Gastroesophageal sphincter (tissue), 4 donors: ENCODE data around the gene SVOPL. TPM values are rescaled to one million over a fixed set of nuclear protein-coding genes. Genes with fewer than 3 reads are reported as not detected.

Experiments used
- ATAC-seq: fragments of 150-250 bp; one replicate; pipeline ENCODE4 v1.9.1; 2016; ENCODE audit warnings: mild to moderate bottlenecking, moderate library complexity
- H3K27ac ChIP-seq, 4 donors: fragments of 200-600 bp; sonication (generic) in 3 of 4; 1 replicate in 3 of 4; 2 replicates in 1 of 4; pipeline ENCODE4 v1.5.1; 2016 to 2019
- H3K27me3 ChIP-seq: fragments of 200-600 bp; sonication (generic); one replicate; pipeline ENCODE4 v1.5.1; 2019
- H3K36me3 ChIP-seq, 2 donors: fragments of 200-600 bp; sonication (generic); one replicate each; pipeline ENCODE4 v1.5.1; 2019; ENCODE audit warnings: control low read depth in 1 of 2
- H3K4me1 ChIP-seq, 3 donors: fragments of 200-600 bp; sonication (generic); 1 replicate in 2 of 3; 2 replicates in 1 of 3; pipeline ENCODE4 v1.5.1; 2016 to 2019; ENCODE audit warnings: control low read depth in 2 of 3
- H3K4me3 ChIP-seq, 2 donors: fragments of 200-600 bp; sonication (generic); one replicate each; pipeline ENCODE4 v1.5.1; 2019; ENCODE audit warnings: mild to moderate bottlenecking in 1 of 2, moderate library complexity in 1 of 2
- H3K9me3 ChIP-seq, 3 donors: fragments of 200-600 bp; sonication (generic); one replicate each; pipeline ENCODE4 v1.5.1; 2017 to 2019; ENCODE audit warnings: control low read depth in 2 of 3
- CTCF ChIP-seq, 4 experiments: fragments of 200-600 bp in 2 of 4; fragments of 450-650 bp in 2 of 4; sonication (generic) in 1 of 4; IDR thresholded peaks; one replicate each; pipeline ENCODE4 v1.5.1; 2017 to 2019; ENCODE audit warnings: antibody characterized with exemption in 4 of 4, mild to moderate bottlenecking in 2 of 4, moderate library complexity in 2 of 4
- EP300 ChIP-seq: sonication (generic); formaldehyde crosslinking; IDR thresholded peaks from one replicate; pipeline ENCODE4 v1.6.1; 2017; ENCODE audit warnings: antibody characterized with exemption, mild to moderate bottlenecking
- POLR2A ChIP-seq, 2 donors: fragments of 450-650 bp; IDR thresholded peaks; one replicate each; pipeline ENCODE4 v1.6.1; 2017; ENCODE audit warnings: antibody characterized with exemption in 2 of 2, mild to moderate bottlenecking in 2 of 2, moderate library complexity in 1 of 2
- POLR2AphosphoS5 ChIP-seq: sonication (generic); formaldehyde crosslinking; IDR thresholded peaks from one replicate; pipeline ENCODE4 v1.6.1; 2017; ENCODE audit warnings: antibody characterized with exemption
- WGBS, 2 donors: methylation state at CpG; one replicate each; pipeline ENCODE4 v1.1.5; 2018; ENCODE audit warnings: low coverage in 1 of 2; 5-methylcytosine and 5-hydroxymethylcytosine counted together
- total RNA-seq, 4 donors: library from RNA; depleted of rRNA; stranded (reverse); fragments of >200 nt; gene quantifications; one replicate each; pipeline ENCODE4 v1.1.0, GENCODE V29; 2016

The SVOPL gene
- total RNA-seq, 4 donors from 2014 or later = 0.08 TPM; not detected in 3

GRCh38 chr7:138665249-138665648 is 35.9 kb downstream of the SVOPL start:
- ATAC-seq = no peak
- WGBS, 2 donors = 66 to 100% methylated on average over 2 to 4 of the region's 4 CpGs
- TF ChIP-seq POLR2AphosphoS5 = no peak

GRCh38 chr7:138663725-138664710 is 37.1 kb downstream of the SVOPL start:
- WGBS, 2 donors = 33 to 34% methylated on average over 27 to 50 of the region's 59 CpGs
- Histone ChIP-seq H3K27ac (no peak overlapping the region), H3K27me3 (peaks cover 67% of the 10 kb centered on the region), H3K4me3 (peak overlapping the region in 1 of 2 donors; percentile 14), H3K36me3 (no peaks in the 10 kb centered on the region), H3K4me1 (peaks cover 0 to 9% (median 0%) of the 10 kb centered on the region in 3 donors), H3K9me3 (peaks cover 0 to 6% (median 0%) of the 10 kb centered on the region in 3 donors)
- no peak for TF ChIP-seq EP300
- TF ChIP-seq POLR2AphosphoS5 = no peak
- TF ChIP-seq POLR2A (IDR thresholded peaks at IDR 0.05) = no peak
- no peak for TF ChIP-seq CTCF (IDR thresholded peaks at IDR 0.05)
- ATAC-seq = no peak

More at GRCh38 chr7:138665249-138665648, 35.9 kb downstream of the SVOPL start:
- Histone ChIP-seq H3K4me1 (peaks cover 0 to 9% (median 0%) of the 10 kb centered on the region in 3 donors), H3K9me3 (peaks cover 0 to 6% (median 0%) of the 10 kb centered on the region in 3 donors), H3K27ac (no peak overlapping the region), H3K4me3 (no peak overlapping the region), H3K36me3 (no peaks in the 10 kb centered on the region), H3K27me3 (peaks cover 65% of the 10 kb centered on the region)

GRCh38 chr7:138662991-138663320 is 38.2 kb downstream of the SVOPL start:
- Histone ChIP-seq H3K4me3 (no peak overlapping the region), H3K27me3 (peaks cover 61% of the 10 kb centered on the region), H3K27ac (no peak overlapping the region), H3K9me3 (no peaks in the 10 kb centered on the region), H3K36me3 (no peaks in the 10 kb centered on the region), H3K4me1 (peaks cover 0 to 9% (median 0%) of the 10 kb centered on the region in 3 donors)
- ATAC-seq = no peak
- TF ChIP-seq POLR2A (IDR thresholded peaks at IDR 0.05) (no peak), EP300 (no peak), CTCF (IDR thresholded peaks at IDR 0.05) (no peak), POLR2AphosphoS5 (no peak)
- 62 to 83% methylated on average over 5 to 6 of the region's 6 CpGs for WGBS, 2 donors

- H3K4me3 ChIP-seq = no peak overlapping the region
- 63 to 80% methylated on average over 4 to 5 of the region's 5 CpGs for WGBS, 2 donors
- TF ChIP-seq POLR2AphosphoS5 = no peak
- no peak for TF ChIP-seq POLR2A (IDR thresholded peaks at IDR 0.05)
- H3K9me3 ChIP-seq = no peaks in the 10 kb centered on the region
- H3K36me3 ChIP-seq = no peaks in the 10 kb centered on the region
- peaks cover 0 to 9% (median 0%) of the 10 kb centered on the region in 3 donors for H3K4me1 ChIP-seq
- H3K27me3 ChIP-seq = peaks cover 59% of the 10 kb centered on the region
- no peak overlapping the region for H3K27ac ChIP-seq
- ATAC-seq = no peak
Measured at GRCh38 chr7:138662076-138662990, 38.8 kb downstream of the SVOPL start.

GRCh38 chr7:138661069-138661635 is 40.0 kb downstream of the SVOPL start:
- Histone ChIP-seq H3K4me3 (no peak overlapping the region), H3K27me3 (peaks cover 52% of the 10 kb centered on the region), H3K4me1 (peaks cover 0 to 9% (median 0%) of the 10 kb centered on the region in 3 donors), H3K27ac (no peak overlapping the region), H3K36me3 (no peaks in the 10 kb centered on the region), H3K9me3 (no peaks in the 10 kb centered on the region)
- ATAC-seq = no peak
- 27 to 36% methylated on average over 9 of the region's 9 CpGs for WGBS, 2 donors
- TF ChIP-seq CTCF (IDR thresholded peaks at IDR 0.05) = no peak
- TF ChIP-seq POLR2A (IDR thresholded peaks at IDR 0.05) = no peak
- TF ChIP-seq EP300 = no peak
- no peak for TF ChIP-seq POLR2AphosphoS5
